GM19043 (cell line): ENCODE data around the gene HSD11B2.
A peak's percentile ranks its signal among the peaks of the same experiment; 100 is the strongest.
"Not testable (repeated sequence)": the region's sequence is repeated elsewhere in the genome, so short reads cannot be mapped to it uniquely, and the experiment has no call there.

Experiments
- ATAC-seq: cut with Tn5 transposase; IDR thresholded peaks from one replicate; pipeline ENCODE4 v1.9.1; 2021; ENCODE audit warnings: low read depth; ENCODE audit not compliant: unreplicated experiment

HSD11B2 gene

GRCh38 chr16:67413978-67414911, 16.7 kb upstream of the HSD11B2 start:
- ATAC-seq, result no peak

- ATAC-seq, result not testable (repeated sequence)
Observed at GRCh38 chr16:67415421-67415820, 15.5 kb upstream of the HSD11B2 start.

GRCh38 chr16:67415872-67416793, 14.8 kb upstream of the HSD11B2 start, which contains the start of gene ZDHHC1:
Gene ZDHHC1, minus strand, starts transcription at chr16:67416477. Its CDS starts 8,702 bp downstream, at chr16:67407775.
- peak; percentile 61 for ATAC-seq

GRCh38 chr16:67417333-67418061, 13.4 kb upstream of the HSD11B2 start:
- no peak for ATAC-seq

- no peak for ATAC-seq
Observed at GRCh38 chr16:67419502-67419901, 11.4 kb upstream of the HSD11B2 start.

GRCh38 chr16:67419931-67420330, 11.0 kb upstream of the HSD11B2 start:
- no peak for ATAC-seq

- no peak for ATAC-seq
Observed at GRCh38 chr16:67421030-67421429, 9.9 kb upstream of the HSD11B2 start.

GRCh38 chr16:67423015-67423414, 7.9 kb upstream of the HSD11B2 start:
- no peak for ATAC-seq

- ATAC-seq, result no peak
Observed at GRCh38 chr16:67423611-67424260, 7.2 kb upstream of the HSD11B2 start.

- ATAC-seq, result no peak
Observed at GRCh38 chr16:67424261-67424615, 6.7 kb upstream of the HSD11B2 start.

- ATAC-seq, result no peak
Observed at GRCh38 chr16:67425061-67425460, 5.9 kb upstream of the HSD11B2 start.

GRCh38 chr16:67425580-67425979, 5.3 kb upstream of the HSD11B2 start:
- ATAC-seq, result no peak

GRCh38 chr16:67426022-67426421, 4.9 kb upstream of the HSD11B2 start:
- ATAC-seq, result no peak

- no peak for ATAC-seq
Observed at GRCh38 chr16:67426950-67427349, 4.0 kb upstream of the HSD11B2 start.

- no peak for ATAC-seq
Observed at GRCh38 chr16:67428146-67428731, 2.7 kb upstream of the HSD11B2 start.

GRCh38 chr16:67429053-67429798, 1.7 kb upstream of the HSD11B2 start:
- ATAC-seq, result no peak

- no peak for ATAC-seq
Observed at GRCh38 chr16:67429799-67430503, 970 bp upstream of the HSD11B2 start.

- no peak for ATAC-seq
Observed at GRCh38 chr16:67430504-67430976, 381 bp upstream of the HSD11B2 start.
